ENCODE measurements around the gene GRK3. TPM values are rescaled to one million over a fixed set of nuclear protein-coding genes. Genes with fewer than 3 reads are reported as not detected.

The GRK3 gene
- total RNA-seq, 2 experiments from 2014 or later, result 7.5 to 8.6 TPM

DNA sequence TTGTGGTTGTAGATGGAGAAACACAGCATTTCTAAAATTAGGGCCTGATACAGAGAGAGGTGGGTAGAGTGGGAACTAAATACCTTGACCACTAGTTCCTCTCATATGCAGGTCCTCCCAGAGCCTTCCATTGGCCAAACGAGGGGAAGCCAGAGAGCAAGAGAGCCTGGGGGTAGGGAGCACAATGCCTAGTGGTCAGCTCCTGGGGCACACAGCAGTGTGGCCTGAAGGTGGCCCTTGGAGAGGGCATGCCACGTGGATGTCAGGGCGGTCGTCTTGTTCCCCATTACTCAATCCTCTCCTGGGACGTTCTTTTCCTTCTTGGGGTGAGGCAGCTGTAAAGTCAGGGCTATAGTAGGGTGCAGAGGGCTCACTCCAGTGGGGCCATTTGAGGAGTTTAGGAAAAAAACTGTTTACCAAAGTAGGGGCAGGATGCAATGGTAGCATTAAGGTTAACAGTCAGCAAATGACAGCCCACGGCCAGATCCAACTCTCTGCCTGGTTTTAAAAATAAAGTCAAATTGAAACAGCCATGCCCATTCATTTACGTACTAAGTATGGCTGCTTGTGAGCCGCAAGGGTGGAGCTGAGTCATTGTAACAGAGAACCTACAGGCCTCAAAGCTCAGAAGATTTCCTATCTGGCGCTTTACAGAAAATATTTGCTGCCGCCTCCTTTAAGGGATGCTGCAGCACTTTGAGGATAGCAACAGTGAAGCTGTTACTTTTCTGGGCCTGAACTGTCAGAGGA lies 185.1 kb downstream of the GRK3 start:
- H3K27ac Mint-ChIP-seq, result peak overlapping the region; percentile 89
- intact Hi-C loops (cut with micrococcal nuclease), result loop anchor here (1.0 to 5.0 kb wide), 5 partner anchors 13 to 662 kb away; no protein-coding TSS in a partner anchor
- peaks cover 9% of the 10 kb centered on the region for H3K27me3 Mint-ChIP-seq
- H3K4me1 Mint-ChIP-seq (ENCODE audit: low read depth), result peaks cover 50% of the 10 kb centered on the region
- no peaks in the 10 kb centered on the region for H3K9me3 Mint-ChIP-seq
- DNase-seq, result peak; percentile 82
- H3K4me3 Mint-ChIP-seq, result peak overlapping the region; percentile 58
- no peaks in the 10 kb centered on the region for H3K36me3 Mint-ChIP-seq
- ChIA-PET CTCF (interaction anchor here (0.8 to 2.0 kb wide), 6 partner anchors 13 to 253 kb away, joined by 3 to 6 read pairs (median 4); no protein-coding TSS in a partner anchor), POLR2A (interaction anchor here (1.0 to 2.2 kb wide), 7 partner anchors 11 to 47 kb away, joined by 3 to 6 read pairs (median 4); no protein-coding TSS in a partner anchor)

DNA sequence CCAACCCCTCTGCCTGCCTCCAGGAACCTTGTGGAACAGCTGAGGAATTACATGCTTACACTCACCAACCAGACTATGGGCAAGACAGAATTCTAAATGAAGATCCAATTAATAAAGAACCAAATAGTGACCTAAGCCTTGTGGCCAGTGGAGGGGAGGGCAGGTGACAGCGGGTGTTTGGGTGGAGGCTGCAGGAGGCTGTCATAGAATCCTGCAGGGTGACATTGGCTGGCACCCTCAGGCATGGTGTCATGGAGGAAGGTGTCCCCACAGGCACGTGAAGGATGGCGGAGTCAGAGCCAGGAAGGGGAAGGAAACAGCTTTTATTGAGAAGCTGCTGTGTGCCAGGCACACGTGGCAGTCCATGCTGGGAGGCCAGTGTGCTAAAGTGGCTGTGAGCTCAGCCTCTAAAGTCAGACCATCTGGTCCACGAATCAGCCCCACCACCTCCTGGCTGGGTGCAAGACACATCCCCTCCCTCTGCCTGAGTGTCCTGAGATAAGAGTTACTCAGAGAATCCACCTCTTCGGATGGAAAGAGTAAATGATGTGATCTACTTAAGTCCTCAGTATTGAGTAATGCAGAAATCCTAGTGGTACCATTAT lies 186.2 kb downstream of the GRK3 start:
- H3K4me3 Mint-ChIP-seq, result peak overlapping the region; percentile 25
- ChIA-PET POLR2A (interaction anchor here (0.6 to 1.2 kb wide), 3 partner anchors 21 to 303 kb away, joined by 3 read pairs; no protein-coding TSS in a partner anchor), CTCF (interaction anchor here (0.6 to 2.0 kb wide), 6 partner anchors 13 to 254 kb away, joined by 3 to 6 read pairs (median 4); no protein-coding TSS in a partner anchor)
- peaks cover 44% of the 10 kb centered on the region for H3K4me1 Mint-ChIP-seq (ENCODE audit: low read depth)
- peak; percentile 23 for DNase-seq
- no peaks in the 10 kb centered on the region for H3K9me3 Mint-ChIP-seq
- peak overlapping the region; percentile 89 for H3K27ac Mint-ChIP-seq
- no peaks in the 10 kb centered on the region for H3K36me3 Mint-ChIP-seq
- H3K27me3 Mint-ChIP-seq, result peaks cover 9% of the 10 kb centered on the region
- intact Hi-C loops (cut with micrococcal nuclease), result loop anchor here (1.0 kb wide), 1 partner anchor 48 kb away; no protein-coding TSS in a partner anchor

DNA sequence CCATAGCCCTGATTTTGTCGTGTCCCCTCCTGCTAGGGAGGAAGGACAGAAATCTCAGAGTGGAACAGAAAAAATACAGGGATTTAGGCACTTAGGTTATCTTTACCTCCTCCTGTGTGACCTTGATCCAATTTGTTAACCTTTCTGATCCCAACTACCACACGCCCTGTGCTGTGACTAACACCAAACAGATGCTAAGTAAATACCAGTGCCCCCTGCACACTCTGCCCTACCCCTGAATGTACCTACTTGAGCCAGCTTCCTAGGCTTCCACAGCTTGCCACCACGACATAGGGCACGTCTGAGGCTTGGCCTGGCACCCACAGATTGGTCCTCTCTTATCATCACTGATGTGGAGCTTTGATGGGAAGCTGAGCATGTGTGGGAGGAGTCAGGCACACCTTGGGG lies 186.7 kb downstream of the GRK3 start:
- Mint-ChIP-seq H3K4me1 (ENCODE audit: low read depth) (peaks cover 39% of the 10 kb centered on the region), H3K9me3 (no peaks in the 10 kb centered on the region)
- intact Hi-C loops (cut with micrococcal nuclease), result no loop called here

DNA sequence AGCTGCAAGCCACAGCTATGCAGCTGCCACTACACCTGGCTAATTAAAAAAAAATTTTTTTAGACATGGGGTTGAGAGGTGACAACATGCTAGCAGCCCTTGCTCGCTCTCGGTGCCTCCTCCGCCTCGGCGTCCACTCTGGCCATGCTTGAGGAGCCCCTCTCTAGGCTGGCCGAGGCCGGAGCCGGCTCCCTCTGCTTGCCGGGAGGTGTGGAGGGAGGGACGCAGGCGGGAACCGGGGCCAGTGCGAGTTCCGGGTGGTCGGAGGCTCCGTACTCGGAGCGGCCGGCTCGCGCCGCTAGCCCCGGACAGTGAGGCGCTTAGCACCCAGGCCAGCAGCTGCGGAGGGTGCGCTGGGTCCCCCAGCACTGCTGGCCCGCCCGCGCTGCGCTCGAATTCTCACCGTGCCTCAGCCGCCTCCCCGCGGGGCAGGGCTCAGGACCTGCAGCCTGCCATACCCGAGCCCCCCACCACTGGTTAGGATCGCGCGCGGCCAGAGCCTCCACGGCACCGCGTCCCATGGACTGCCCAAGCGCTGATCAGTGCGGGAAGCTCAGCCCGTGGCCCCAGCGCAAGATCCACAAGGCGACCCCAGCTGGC lies 188.2 kb downstream of the GRK3 start:
- H3K27me3 Mint-ChIP-seq, result peaks cover 9% of the 10 kb centered on the region
- no peaks in the 10 kb centered on the region for H3K36me3 Mint-ChIP-seq
- intact Hi-C loops (cut with micrococcal nuclease), result no loop called here
- H3K9me3 Mint-ChIP-seq, result no peaks in the 10 kb centered on the region
- no peak overlapping the region for H3K27ac Mint-ChIP-seq
- DNase-seq, result no peak
- H3K4me1 Mint-ChIP-seq (ENCODE audit: low read depth), result peaks cover 33% of the 10 kb centered on the region
- H3K4me3 Mint-ChIP-seq, result no peak overlapping the region
- CTCF ChIA-PET, result no interaction called here
- POLR2A ChIA-PET, result no interaction called here

More for the DNA sequence above, 186.7 kb downstream of the GRK3 start:
- Mint-ChIP-seq H3K4me3 (no peak overlapping the region), H3K36me3 (no peaks in the 10 kb centered on the region), H3K27ac (no peak overlapping the region), H3K27me3 (peaks cover 9% of the 10 kb centered on the region)
- ChIA-PET POLR2A (interaction anchor here (0.6 kb wide), 1 partner anchor 303 kb away, joined by 3 read pairs; no protein-coding TSS in a partner anchor), CTCF (interaction anchor here (1.8 to 2.0 kb wide), 2 partner anchors 20 to 48 kb away, joined by 5 to 6 read pairs; no protein-coding TSS in a partner anchor)
- no peak for DNase-seq

DNA sequence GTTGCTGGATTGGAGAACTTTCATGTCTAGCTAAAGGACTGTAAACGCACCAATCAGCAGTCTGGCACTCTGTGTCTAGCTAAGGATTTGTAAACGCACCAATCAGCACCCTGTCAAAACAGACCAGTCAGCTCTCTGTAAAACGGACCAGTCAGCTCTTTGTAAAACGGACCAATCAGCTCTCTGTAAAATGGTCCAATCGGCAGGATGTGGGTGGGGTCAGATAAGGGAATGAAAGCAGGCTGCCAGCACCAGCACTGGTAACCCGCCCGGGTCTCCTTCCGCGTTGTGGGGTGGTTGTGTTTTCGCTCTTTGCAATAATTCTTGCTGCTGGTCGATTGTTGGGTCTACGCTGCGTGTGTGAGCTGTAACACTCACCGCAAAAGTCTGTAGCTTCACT lies 188.8 kb downstream of the GRK3 start:
- no peak for DNase-seq
- intact Hi-C loops (cut with micrococcal nuclease), result no loop called here
- Mint-ChIP-seq H3K4me3 (no peak overlapping the region), H3K36me3 (no peaks in the 10 kb centered on the region), H3K9me3 (no peaks in the 10 kb centered on the region), H3K27me3 (peaks cover 7% of the 10 kb centered on the region), H3K4me1 (ENCODE audit: low read depth) (peaks cover 30% of the 10 kb centered on the region), H3K27ac (no peak overlapping the region)
- POLR2A ChIA-PET, result no interaction called here
- CTCF ChIA-PET, result interaction anchor here (1.0 kb wide), 1 partner anchor 20 kb away, joined by 3 read pairs; no protein-coding TSS in a partner anchor

DNA sequence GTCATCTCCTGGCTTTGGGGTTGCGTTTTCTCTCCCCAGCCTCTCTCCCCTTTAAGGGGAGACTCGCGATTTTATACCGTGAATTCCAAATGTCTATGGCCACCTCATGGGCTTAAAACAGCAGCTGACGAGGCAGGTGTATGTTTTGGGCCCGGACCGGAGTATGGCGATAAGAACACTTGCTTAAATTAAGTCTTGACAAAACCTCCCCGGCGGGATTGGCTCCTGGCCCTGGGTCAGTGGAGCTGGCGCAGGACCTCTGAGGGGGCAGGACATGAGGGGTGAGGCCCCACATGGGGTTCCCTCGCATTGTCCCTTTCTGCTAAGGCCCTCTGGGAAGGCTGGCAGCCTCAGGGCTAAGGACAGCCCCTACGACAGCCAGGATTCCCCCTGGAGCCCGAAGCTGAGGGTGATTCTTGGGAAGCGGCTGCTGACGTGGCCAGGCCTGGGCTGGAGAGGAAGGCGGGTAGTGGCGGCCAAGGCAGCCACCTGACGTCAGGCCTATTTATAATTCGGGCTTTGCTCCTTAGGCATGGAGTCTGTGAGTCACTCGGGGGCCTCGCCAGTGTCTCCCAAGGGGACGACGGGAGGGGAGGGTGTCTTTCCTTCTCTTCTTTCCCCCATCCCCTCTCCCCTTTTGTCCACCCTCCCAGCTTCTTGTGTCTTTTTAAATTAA lies 190.2 kb downstream of the GRK3 start:
- Mint-ChIP-seq H3K36me3 (no peaks in the 10 kb centered on the region), H3K27ac (no peak overlapping the region), H3K9me3 (no peaks in the 10 kb centered on the region), H3K4me1 (ENCODE audit: low read depth) (peaks cover 20% of the 10 kb centered on the region), H3K4me3 (no peak overlapping the region), H3K27me3 (peaks cover 7% of the 10 kb centered on the region)
- no peak for DNase-seq
- CTCF ChIA-PET, result interaction anchor here (0.6 to 1.0 kb wide), 2 partner anchors 18 to 37 kb away, joined by 3 read pairs; no protein-coding TSS in a partner anchor
- POLR2A ChIA-PET, result no interaction called here
- intact Hi-C loops (cut with micrococcal nuclease), result no loop called here

DNA sequence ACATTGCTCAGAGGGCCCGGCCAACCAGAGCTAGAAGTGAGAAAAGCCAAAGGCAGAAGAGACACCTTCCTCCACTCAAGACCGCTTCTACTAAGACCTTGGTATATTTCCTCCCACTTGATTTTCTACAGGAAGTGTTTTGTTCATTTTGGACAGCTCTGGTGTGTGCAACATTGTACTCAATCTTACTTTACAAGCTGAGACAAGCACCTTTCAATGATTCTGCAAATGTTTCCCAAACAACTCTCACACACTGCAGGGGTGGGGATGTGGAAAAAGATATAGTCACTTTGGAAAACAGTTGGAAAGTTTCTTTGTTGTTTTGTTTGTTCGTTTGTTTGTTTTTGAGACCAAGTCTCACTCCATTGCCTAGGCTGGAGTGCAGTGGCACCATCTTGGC lies 193.2 kb downstream of the GRK3 start:
- no peak for DNase-seq
- POLR2A ChIA-PET, result no interaction called here
- Mint-ChIP-seq H3K9me3 (no peaks in the 10 kb centered on the region), H3K4me3 (no peak overlapping the region), H3K27ac (no peak overlapping the region), H3K36me3 (no peaks in the 10 kb centered on the region), H3K27me3 (no peaks in the 10 kb centered on the region), H3K4me1 (ENCODE audit: low read depth) (no peaks in the 10 kb centered on the region)
- intact Hi-C loops (cut with micrococcal nuclease), result no loop called here
- CTCF ChIA-PET, result interaction anchor here (1.2 to 1.5 kb wide), 2 partner anchors 15 to 295 kb away, joined by 3 to 5 read pairs; no protein-coding TSS in a partner anchor

DNA sequence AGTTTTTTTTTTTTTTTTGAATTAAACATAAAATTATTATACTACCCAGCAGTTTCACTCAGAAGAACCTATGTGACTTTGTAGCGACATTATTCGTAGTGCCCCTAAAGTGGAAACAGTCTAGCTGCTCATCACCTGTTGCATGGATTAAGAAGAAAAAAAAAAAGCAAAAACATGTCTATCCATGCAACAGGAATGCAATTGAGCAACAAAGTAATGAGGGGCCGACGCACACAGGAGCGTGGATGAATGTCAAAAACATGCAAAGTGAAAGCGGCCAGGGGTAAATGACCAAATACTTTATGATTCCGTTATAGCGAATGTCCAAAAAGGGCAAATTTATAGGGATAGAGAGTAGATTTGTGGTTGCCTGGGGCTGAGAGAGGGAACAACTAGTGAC lies 193.8 kb downstream of the GRK3 start:
- H3K27me3 Mint-ChIP-seq, result no peaks in the 10 kb centered on the region
- H3K4me3 Mint-ChIP-seq, result no peak overlapping the region
- H3K27ac Mint-ChIP-seq, result no peak overlapping the region
- no peaks in the 10 kb centered on the region for H3K9me3 Mint-ChIP-seq
- DNase-seq, result no peak
- intact Hi-C loops (cut with micrococcal nuclease), result no loop called here
- H3K36me3 Mint-ChIP-seq, result no peaks in the 10 kb centered on the region
- no peaks in the 10 kb centered on the region for H3K4me1 Mint-ChIP-seq (ENCODE audit: low read depth)
- ChIA-PET CTCF (interaction anchor here (1.2 kb wide), 1 partner anchor 296 kb away, joined by 3 read pairs; no protein-coding TSS in a partner anchor), POLR2A (no interaction called here)

DNA sequence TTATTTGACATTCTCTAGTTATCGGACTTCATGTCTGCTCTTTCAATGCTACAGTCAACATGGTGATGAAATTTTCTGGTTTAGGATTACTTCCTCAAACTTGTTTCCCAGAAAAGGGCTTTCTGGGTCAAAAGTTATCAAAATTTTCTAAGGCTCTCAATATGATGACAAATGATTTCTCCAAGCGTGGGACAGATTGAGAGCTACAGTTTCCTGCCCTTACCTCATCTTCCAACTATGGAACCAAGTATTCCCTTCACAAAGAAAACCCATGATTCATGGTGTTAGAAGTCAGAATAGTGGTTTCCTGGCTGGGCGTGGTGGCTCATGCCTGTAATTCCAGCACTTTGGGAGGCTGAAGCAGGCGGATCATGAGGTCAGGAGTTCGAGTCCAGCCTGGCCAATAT lies 195.4 kb downstream of the GRK3 start:
- Mint-ChIP-seq H3K27me3 (no peaks in the 10 kb centered on the region), H3K9me3 (no peaks in the 10 kb centered on the region), H3K4me3 (no peak overlapping the region), H3K4me1 (ENCODE audit: low read depth) (no peaks in the 10 kb centered on the region), H3K27ac (no peak overlapping the region), H3K36me3 (no peaks in the 10 kb centered on the region)
- ChIA-PET CTCF (no interaction called here), POLR2A (interaction anchor here (1.5 kb wide), 1 partner anchor 10 kb away, joined by 3 read pairs; no protein-coding TSS in a partner anchor)
- no peak for DNase-seq
- intact Hi-C loops (cut with micrococcal nuclease), result no loop called here

DNA sequence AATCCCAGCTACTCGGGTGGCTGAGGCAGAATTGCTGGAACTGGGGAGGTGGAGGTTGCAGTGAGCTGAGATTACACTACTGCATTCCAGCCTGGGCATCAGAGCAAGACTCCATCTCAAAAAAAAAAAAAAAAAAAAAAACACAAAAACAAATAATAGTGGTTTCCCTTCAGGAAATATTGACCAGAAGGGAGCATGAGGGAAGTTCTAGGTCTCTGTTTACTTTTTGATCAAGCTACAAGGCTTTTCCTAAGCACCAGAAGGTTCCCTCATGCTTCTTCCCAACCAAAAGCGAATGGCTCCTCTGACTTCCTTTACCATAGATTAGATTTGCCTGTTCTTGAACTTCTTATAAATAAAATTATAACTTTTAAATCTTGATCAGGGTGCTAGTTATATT lies 195.8 kb downstream of the GRK3 start:
- CTCF ChIA-PET, result no interaction called here

DNA sequence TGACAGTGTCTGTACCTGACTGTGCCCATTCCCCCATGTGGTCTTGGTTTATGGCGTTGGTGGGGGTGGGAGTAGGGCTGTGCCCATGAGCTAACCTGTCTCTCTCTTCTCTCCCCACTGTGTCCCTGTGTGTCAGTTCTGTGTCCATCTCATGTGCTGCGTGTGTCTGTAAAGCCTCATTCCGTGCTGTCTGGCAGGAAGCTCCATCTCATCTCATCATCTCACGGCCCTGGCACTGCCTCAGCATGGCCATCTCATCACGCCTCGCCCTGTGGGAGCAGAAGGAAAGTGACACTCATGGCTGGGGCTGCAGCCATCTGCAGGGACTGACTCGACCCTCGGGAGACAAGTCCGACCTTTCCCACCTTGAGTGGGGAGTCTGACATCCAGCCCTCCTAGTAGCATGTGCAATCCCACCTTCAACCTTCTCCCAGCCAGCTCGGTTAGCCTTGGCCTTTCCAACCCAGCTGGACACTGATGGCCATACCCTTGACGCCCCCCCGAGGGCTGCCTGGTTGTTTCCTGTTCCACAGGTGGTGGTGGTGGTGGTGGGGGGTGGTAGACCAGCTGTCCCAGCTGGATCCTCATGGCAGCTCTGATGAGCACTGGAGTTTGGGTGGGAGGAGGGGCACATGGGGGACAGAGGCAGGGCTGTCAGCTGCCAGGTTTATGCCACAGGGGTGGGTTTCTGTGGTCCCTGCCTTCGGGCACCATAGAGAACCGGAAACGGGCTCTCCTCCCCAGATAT lies 196.5 kb downstream of the GRK3 start:
- Mint-ChIP-seq H3K9me3 (peaks cover 4% of the 10 kb centered on the region), H3K4me3 (no peak overlapping the region), H3K27me3 (no peaks in the 10 kb centered on the region), H3K4me1 (ENCODE audit: low read depth) (no peaks in the 10 kb centered on the region), H3K36me3 (no peaks in the 10 kb centered on the region), H3K27ac (no peak overlapping the region)
- intact Hi-C loops (cut with micrococcal nuclease), result no loop called here
- ChIA-PET CTCF (interaction anchor here (0.8 kb wide), 1 partner anchor 12 kb away, joined by 3 read pairs; no protein-coding TSS in a partner anchor), POLR2A (interaction anchor here (1.5 kb wide), 1 partner anchor 11 kb away, joined by 3 read pairs; no protein-coding TSS in a partner anchor)
- no peak for DNase-seq

More for the DNA sequence above, 195.8 kb downstream of the GRK3 start:
- POLR2A ChIA-PET, result interaction anchor here (1.5 kb wide), 1 partner anchor 11 kb away, joined by 3 read pairs; no protein-coding TSS in a partner anchor
- intact Hi-C loops (cut with micrococcal nuclease), result no loop called here
- no peaks in the 10 kb centered on the region for H3K36me3 Mint-ChIP-seq
- H3K4me1 Mint-ChIP-seq (ENCODE audit: low read depth), result no peaks in the 10 kb centered on the region
- DNase-seq, result no peak
- H3K9me3 Mint-ChIP-seq, result no peaks in the 10 kb centered on the region
- H3K27me3 Mint-ChIP-seq, result no peaks in the 10 kb centered on the region
- H3K4me3 Mint-ChIP-seq, result no peak overlapping the region
- H3K27ac Mint-ChIP-seq, result no peak overlapping the region

All from activated CD4-positive, alpha-beta memory T cell treated with anti-CD3 and anti-CD28 coated beads for 36 hours (primary cell).